ENCODE measurements around the gene PIGT. TPM values are rescaled to one million over a fixed set of nuclear protein-coding genes. Genes with fewer than 3 reads are reported as not detected.

Gene PIGT
- total RNA-seq, 1 experiment from 2014 or later: 101 TPM

- CTCF ChIA-PET: interaction anchor here (1.3 to 2.1 kb wide), 3 partner anchors 8 to 34 kb away, joined by 5 to 7 read pairs (median 6); partner anchors contain the start of gene PIGT
- peaks cover 49% of the 10 kb centered on the region for H3F3A ChIP-seq (ENCODE audit: insufficient read depth, low read depth)
- H3K79me2 ChIP-seq (ENCODE audit: low read depth): peaks cover 17% of the 10 kb centered on the region
- POLR2A ChIA-PET (ENCODE audit: unreplicated experiment): interaction anchor here (0.6 to 1.1 kb wide), 5 partner anchors 8 to 303 kb away, joined by 3 to 7 read pairs (median 3); partner anchors contain the start of gene PIGT
- peak within 1 kb of the TSS; percentile 96 for H3K4me3 ChIP-seq
- BruUV-seq (replicated peaks): no TSS peak
- TF ChIP-seq EZH2 (IDR thresholded peaks at IDR 0.05; ENCODE audit: low read depth): no peak
- TF ChIP-seq, protein P1, sequence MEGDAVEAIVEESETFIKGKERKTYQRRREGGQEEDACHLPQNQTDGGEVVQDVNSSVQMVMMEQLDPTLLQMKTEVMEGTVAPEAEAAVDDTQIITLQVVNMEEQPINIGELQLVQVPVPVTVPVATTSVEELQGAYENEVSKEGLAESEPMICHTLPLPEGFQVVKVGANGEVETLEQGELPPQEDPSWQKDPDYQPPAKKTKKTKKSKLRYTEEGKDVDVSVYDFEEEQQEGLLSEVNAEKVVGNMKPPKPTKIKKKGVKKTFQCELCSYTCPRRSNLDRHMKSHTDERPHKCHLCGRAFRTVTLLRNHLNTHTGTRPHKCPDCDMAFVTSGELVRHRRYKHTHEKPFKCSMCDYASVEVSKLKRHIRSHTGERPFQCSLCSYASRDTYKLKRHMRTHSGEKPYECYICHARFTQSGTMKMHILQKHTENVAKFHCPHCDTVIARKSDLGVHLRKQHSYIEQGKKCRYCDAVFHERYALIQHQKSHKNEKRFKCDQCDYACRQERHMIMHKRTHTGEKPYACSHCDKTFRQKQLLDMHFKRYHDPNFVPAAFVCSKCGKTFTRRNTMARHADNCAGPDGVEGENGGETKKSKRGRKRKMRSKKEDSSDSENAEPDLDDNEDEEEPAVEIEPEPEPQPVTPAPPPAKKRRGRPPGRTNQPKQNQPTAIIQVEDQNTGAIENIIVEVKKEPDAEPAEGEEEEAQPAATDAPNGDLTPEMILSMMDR (conservative IDR thresholded peaks at IDR 0.05): no peak
- H3K27ac ChIP-seq: peak within 1 kb of the TSS; percentile 63
- peaks cover 16% of the 10 kb centered on the region for H3K4me1 ChIP-seq (replicated peaks; ENCODE audit: insufficient read depth)
- peak in 1 of 2 experiments; percentile 9 for DNase-seq
- H3K9me2 ChIP-seq (ENCODE audit: insufficient read depth): no peaks in the 10 kb centered on the region
- no peaks in the 10 kb centered on the region for H4K20me1 ChIP-seq (ENCODE audit: insufficient read depth)
- intact Hi-C loops (cut with micrococcal nuclease; ENCODE audit: unreplicated experiment): no loop called here
- 0 out of 2 replicates have a peak, but pooled peaks cover 20% of the 10 kb centered on the region for H3K36me3 ChIP-seq (ENCODE audit: low read depth)
- H2AFZ ChIP-seq: peak within 1 kb of the TSS; percentile 89
- peak within 1 kb of the TSS; percentile 84 for H3K4me2 ChIP-seq
- no peaks in the 10 kb centered on the region for H3K27me3 ChIP-seq (ENCODE audit: insufficient read depth, low read depth)
- H3K9me3 ChIP-seq (ENCODE audit: insufficient read depth, low read depth): no peaks in the 10 kb centered on the region
Measured at GRCh38 chr20:45407783-45408645, 7.9 kb upstream of the PIGT start, which contains the start of gene DBNDD2. TSS of gene DBNDD2 (plus strand) at chr20:45408289. CDS start at chr20:45408468, 179 bp downstream.

GRCh38 chr20:45408646-45409213, 7.2 kb upstream of the PIGT start:
- Histone ChIP-seq H3K9me3 (ENCODE audit: insufficient read depth, low read depth) (no peaks in the 10 kb centered on the region), H3K4me2 (no peak overlapping the region), H3K27me3 (ENCODE audit: insufficient read depth, low read depth) (no peaks in the 10 kb centered on the region), H3K4me1 (replicated peaks; ENCODE audit: insufficient read depth) (peaks cover 16% of the 10 kb centered on the region), H3K36me3 (ENCODE audit: low read depth) (0 out of 2 replicates have a peak, but pooled peaks cover 20% of the 10 kb centered on the region), H3K79me2 (ENCODE audit: low read depth) (peaks cover 17% of the 10 kb centered on the region), H2AFZ (no peak overlapping the region), H3F3A (ENCODE audit: insufficient read depth, low read depth) (peaks cover 48% of the 10 kb centered on the region), H3K4me3 (no peak overlapping the region), H4K20me1 (ENCODE audit: insufficient read depth) (no peaks in the 10 kb centered on the region), H3K9me2 (ENCODE audit: insufficient read depth) (no peaks in the 10 kb centered on the region), H3K27ac (no peak overlapping the region)
- ChIA-PET CTCF (no interaction called here), POLR2A (ENCODE audit: unreplicated experiment) (no interaction called here)
- no peak for DNase-seq
- TF ChIP-seq EZH2 (IDR thresholded peaks at IDR 0.05; ENCODE audit: low read depth): no peak
- TF ChIP-seq, protein P1 (conservative IDR thresholded peaks at IDR 0.05): no peak
- BruUV-seq (replicated peaks): no TSS peak
- intact Hi-C loops (cut with micrococcal nuclease; ENCODE audit: unreplicated experiment): no loop called here

- Histone ChIP-seq H3K27ac (no peak overlapping the region), H3F3A (ENCODE audit: insufficient read depth, low read depth) (peaks cover 49% of the 10 kb centered on the region), H3K9me2 (ENCODE audit: insufficient read depth) (no peaks in the 10 kb centered on the region), H3K4me3 (no peak overlapping the region), H2AFZ (no peak overlapping the region), H3K9me3 (ENCODE audit: insufficient read depth, low read depth) (no peaks in the 10 kb centered on the region), H3K4me2 (no peak overlapping the region), H3K4me1 (replicated peaks; ENCODE audit: insufficient read depth) (peaks cover 16% of the 10 kb centered on the region), H4K20me1 (ENCODE audit: insufficient read depth) (no peaks in the 10 kb centered on the region), H3K27me3 (ENCODE audit: insufficient read depth, low read depth) (no peaks in the 10 kb centered on the region), H3K36me3 (ENCODE audit: low read depth) (0 out of 2 replicates have a peak, but pooled peaks cover 20% of the 10 kb centered on the region), H3K79me2 (ENCODE audit: low read depth) (peaks cover 17% of the 10 kb centered on the region)
- BruUV-seq (replicated peaks): no TSS peak
- DNase-seq: peak in 1 of 2 experiments; percentile 18
- TF ChIP-seq, protein P1 (conservative IDR thresholded peaks at IDR 0.05): no peak
- TF ChIP-seq EZH2 (IDR thresholded peaks at IDR 0.05; ENCODE audit: low read depth): no peak
- ChIA-PET CTCF (no interaction called here), POLR2A (ENCODE audit: unreplicated experiment) (interaction anchor here (0.6 kb wide), 2 partner anchors 38 to 185 kb away, joined by 3 to 8 read pairs; no protein-coding TSS in a partner anchor)
- intact Hi-C loops (cut with micrococcal nuclease; ENCODE audit: unreplicated experiment): no loop called here
Measured at GRCh38 chr20:45409521-45410272, 6.2 kb upstream of the PIGT start.
